Measurements from ENCODE around the gene DEPDC5.

The DEPDC5 gene

GRCh38 chr22:31923747-31924146 lies 169.9 kb downstream of the DEPDC5 start:
- H3K4me3 ChIP-seq (ENCODE audit: low read depth, low read length) = no peak overlapping the region
- no peak for TF ChIP-seq CTCF (IDR thresholded peaks at IDR 0.05; ENCODE audit: borderline replicate concordance, insufficient read depth, low read depth, low read length)

GRCh38 chr22:31925056-31925455 lies 171.2 kb downstream of the DEPDC5 start:
- H3K4me3 ChIP-seq (ENCODE audit: low read depth, low read length) = no peak overlapping the region
- TF ChIP-seq CTCF (IDR thresholded peaks at IDR 0.05; ENCODE audit: borderline replicate concordance, insufficient read depth, low read depth, low read length) = no peak

- H3K4me3 ChIP-seq (ENCODE audit: low read depth, low read length) = no peak overlapping the region
- no peak for TF ChIP-seq CTCF (IDR thresholded peaks at IDR 0.05; ENCODE audit: borderline replicate concordance, insufficient read depth, low read depth, low read length)
These were observed 172.2 kb downstream of the DEPDC5 start for GRCh38 chr22:31926024-31926423.

GRCh38 chr22:31926969-31927368 lies 173.2 kb downstream of the DEPDC5 start:
- no peak for TF ChIP-seq CTCF (IDR thresholded peaks at IDR 0.05; ENCODE audit: borderline replicate concordance, insufficient read depth, low read depth, low read length)
- no peak overlapping the region for H3K4me3 ChIP-seq (ENCODE audit: low read depth, low read length)

GRCh38 chr22:31927562-31927961 lies 173.7 kb downstream of the DEPDC5 start:
- no peak for TF ChIP-seq CTCF (IDR thresholded peaks at IDR 0.05; ENCODE audit: borderline replicate concordance, insufficient read depth, low read depth, low read length)

GRCh38 chr22:31929167-31929930 lies 175.5 kb downstream of the DEPDC5 start:
- no peak for TF ChIP-seq CTCF (IDR thresholded peaks at IDR 0.05; ENCODE audit: borderline replicate concordance, insufficient read depth, low read depth, low read length)
- H3K4me3 ChIP-seq (ENCODE audit: low read depth, low read length) = no peak overlapping the region

More at GRCh38 chr22:31927562-31927961, 173.7 kb downstream of the DEPDC5 start:
- no peak overlapping the region for H3K4me3 ChIP-seq (ENCODE audit: low read depth, low read length)

- no peak overlapping the region for H3K4me3 ChIP-seq (ENCODE audit: low read depth, low read length)
- no peak for TF ChIP-seq CTCF (IDR thresholded peaks at IDR 0.05; ENCODE audit: borderline replicate concordance, insufficient read depth, low read depth, low read length)
These were observed 179.0 kb downstream of the DEPDC5 start for GRCh38 chr22:31932863-31933262.

Measured in GM12875 (cell line).